ENCODE measurements around the gene LETM1.

DNA sequence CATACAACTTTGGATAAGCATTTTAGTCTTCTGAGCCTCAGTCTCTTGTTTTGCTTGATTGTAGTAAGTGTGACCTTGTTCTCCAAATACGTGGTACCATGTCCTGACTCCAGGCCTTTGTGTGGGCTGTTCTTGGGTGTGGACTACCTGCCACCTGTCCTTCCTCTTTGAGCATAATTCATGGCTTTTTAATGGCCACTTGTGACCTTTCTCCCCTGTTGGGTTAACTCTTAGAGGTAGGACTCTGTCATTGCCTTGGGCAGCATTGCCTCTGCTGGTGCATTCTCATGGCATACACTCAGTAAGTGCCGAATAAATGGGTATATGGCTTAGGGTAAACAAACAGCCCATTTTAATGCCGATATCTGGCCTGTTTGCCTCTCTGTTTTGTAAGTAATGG, 18.2 kb upstream of the LETM1 start:
- no peak for TF ChIP-seq EZH2phosphoT487 (IDR thresholded peaks at IDR 0.05; ENCODE audit: borderline replicate concordance)
- no peak for TF ChIP-seq POLR2A (IDR thresholded peaks at IDR 0.05; ENCODE audit: borderline replicate concordance, extremely low read depth, insufficient read depth, insufficient read length)
- TF ChIP-seq ZFX (IDR thresholded peaks at IDR 0.05) = no peak
- TF ChIP-seq RAD21 (IDR thresholded peaks at IDR 0.05; ENCODE audit: low read depth) = no peak
- TF ChIP-seq, protein P1, sequence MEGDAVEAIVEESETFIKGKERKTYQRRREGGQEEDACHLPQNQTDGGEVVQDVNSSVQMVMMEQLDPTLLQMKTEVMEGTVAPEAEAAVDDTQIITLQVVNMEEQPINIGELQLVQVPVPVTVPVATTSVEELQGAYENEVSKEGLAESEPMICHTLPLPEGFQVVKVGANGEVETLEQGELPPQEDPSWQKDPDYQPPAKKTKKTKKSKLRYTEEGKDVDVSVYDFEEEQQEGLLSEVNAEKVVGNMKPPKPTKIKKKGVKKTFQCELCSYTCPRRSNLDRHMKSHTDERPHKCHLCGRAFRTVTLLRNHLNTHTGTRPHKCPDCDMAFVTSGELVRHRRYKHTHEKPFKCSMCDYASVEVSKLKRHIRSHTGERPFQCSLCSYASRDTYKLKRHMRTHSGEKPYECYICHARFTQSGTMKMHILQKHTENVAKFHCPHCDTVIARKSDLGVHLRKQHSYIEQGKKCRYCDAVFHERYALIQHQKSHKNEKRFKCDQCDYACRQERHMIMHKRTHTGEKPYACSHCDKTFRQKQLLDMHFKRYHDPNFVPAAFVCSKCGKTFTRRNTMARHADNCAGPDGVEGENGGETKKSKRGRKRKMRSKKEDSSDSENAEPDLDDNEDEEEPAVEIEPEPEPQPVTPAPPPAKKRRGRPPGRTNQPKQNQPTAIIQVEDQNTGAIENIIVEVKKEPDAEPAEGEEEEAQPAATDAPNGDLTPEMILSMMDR (IDR thresholded peaks at IDR 0.05 in 2 of 3, conservative IDR thresholded peaks at IDR 0.05 in 1 of 3; ENCODE audit: borderline replicate concordance in 1 of 3, insufficient read depth in 1 of 3, low read depth in 2 of 3, low read length in 2 of 3) = no peak
- no peak for TF ChIP-seq SIN3A (IDR thresholded peaks at IDR 0.05; ENCODE audit: low read depth)
- TF ChIP-seq EZH2 (IDR thresholded peaks at IDR 0.05) = no peak
- TF ChIP-seq ELF1 (IDR thresholded peaks at IDR 0.05; ENCODE audit: borderline replicate concordance, low read depth) = no peak
- TF ChIP-seq SP1 (IDR thresholded peaks at IDR 0.05; ENCODE audit: low read depth) = no peak
